Muscle layer of colon (tissue), 2 donors: ENCODE measurements around the gene CDK10.

ENCODE experiments used
- H3K27ac ChIP-seq: one replicate; pipeline ENCODE4 v1.7.0; 2013; ENCODE audit warnings: low read depth, mild to moderate bottlenecking, low read length, moderate library complexity
- H3K27me3 ChIP-seq, 2 donors: one replicate each; pipeline ENCODE4 v1.7.0; 2013; ENCODE audit warnings: low read length in 2 of 2, mild to moderate bottlenecking in 2 of 2; ENCODE audit not compliant: insufficient read depth in 2 of 2, control insufficient read depth in 1 of 2
- H3K36me3 ChIP-seq: one replicate; pipeline ENCODE4 v1.7.0; 2013; ENCODE audit warnings: mild to moderate bottlenecking, low read length; ENCODE audit not compliant: insufficient read depth
- H3K4me1 ChIP-seq: one replicate; pipeline ENCODE4 v1.7.0; 2013; ENCODE audit warnings: mild to moderate bottlenecking, low read length; ENCODE audit not compliant: insufficient read depth
- H3K4me3 ChIP-seq, 2 donors: one replicate each; pipeline ENCODE4 v1.7.0; 2013; ENCODE audit warnings: low read length in 2 of 2, low read depth in 1 of 2, mild to moderate bottlenecking in 1 of 2, moderate library complexity in 1 of 2
- H3K9ac ChIP-seq: one replicate; pipeline ENCODE4 v1.7.0; 2013; ENCODE audit warnings: low read length
- H3K9me3 ChIP-seq: one replicate; pipeline ENCODE4 v1.7.0; 2013; ENCODE audit warnings: mild to moderate bottlenecking, low read length
- donor health status: abdominal sarcoma.
- donor health status: Adenocarcinoma of cecum.

Gene CDK10

GRCh38 chr16:89709166-89709565, 22.7 kb downstream of the CDK10 start:
- Histone ChIP-seq H3K27ac (no peak overlapping the region), H3K9ac (no peak overlapping the region), H3K9me3 (no peaks in the 10 kb centered on the region), H3K27me3 (peaks cover 0 to 23% of the 10 kb centered on the region in 2 donors), H3K36me3 (no peaks in the 10 kb centered on the region), H3K4me3 (no peak overlapping the region), H3K4me1 (no peaks in the 10 kb centered on the region)

- Histone ChIP-seq H3K27ac (no peak overlapping the region), H3K4me3 (no peak overlapping the region), H3K27me3 (peaks cover 0 to 16% of the 10 kb centered on the region in 2 donors), H3K4me1 (no peaks in the 10 kb centered on the region), H3K9ac (no peak overlapping the region), H3K9me3 (no peaks in the 10 kb centered on the region), H3K36me3 (no peaks in the 10 kb centered on the region)
Observed at GRCh38 chr16:89709716-89710432, 23.4 kb downstream of the CDK10 start.

- Histone ChIP-seq H3K27me3 (peaks cover 0 to 12% of the 10 kb centered on the region in 2 donors), H3K9ac (no peak overlapping the region), H3K36me3 (no peaks in the 10 kb centered on the region), H3K4me1 (no peaks in the 10 kb centered on the region), H3K9me3 (no peaks in the 10 kb centered on the region), H3K4me3 (no peak overlapping the region), H3K27ac (no peak overlapping the region)
Observed at GRCh38 chr16:89710709-89711564, 24.4 kb downstream of the CDK10 start.

- peaks cover 0 to 12% of the 10 kb centered on the region in 2 donors for H3K27me3 ChIP-seq
- no peaks in the 10 kb centered on the region for H3K9me3 ChIP-seq
- H3K27ac ChIP-seq: no peak overlapping the region
- no peaks in the 10 kb centered on the region for H3K36me3 ChIP-seq
- H3K9ac ChIP-seq: no peak overlapping the region
- H3K4me1 ChIP-seq: no peaks in the 10 kb centered on the region
- no peak overlapping the region for H3K4me3 ChIP-seq
Observed at GRCh38 chr16:89711601-89712273, 25.2 kb downstream of the CDK10 start.

- Histone ChIP-seq H3K27ac (no peak overlapping the region), H3K27me3 (peaks cover 0 to 12% of the 10 kb centered on the region in 2 donors), H3K4me1 (no peaks in the 10 kb centered on the region), H3K4me3 (no peak overlapping the region), H3K9me3 (no peaks in the 10 kb centered on the region), H3K36me3 (no peaks in the 10 kb centered on the region), H3K9ac (no peak overlapping the region)
Observed at GRCh38 chr16:89712274-89712781, 25.8 kb downstream of the CDK10 start.

GRCh38 chr16:89716493-89716892, 30.0 kb downstream of the CDK10 start:
- Histone ChIP-seq H3K9me3 (no peaks in the 10 kb centered on the region), H3K4me3 (no peak overlapping the region), H3K9ac (no peak overlapping the region), H3K36me3 (no peaks in the 10 kb centered on the region), H3K27me3 (peaks cover 0 to 12% of the 10 kb centered on the region in 2 donors), H3K27ac (no peak overlapping the region), H3K4me1 (no peaks in the 10 kb centered on the region)

- no peaks in the 10 kb centered on the region for H3K9me3 ChIP-seq
Observed at GRCh38 chr16:89716916-89717687, 30.6 kb downstream of the CDK10 start.

GRCh38 chr16:89717688-89718505, 31.4 kb downstream of the CDK10 start:
- Histone ChIP-seq H3K9ac (no peak overlapping the region), H3K9me3 (no peaks in the 10 kb centered on the region), H3K36me3 (peaks cover 3% of the 10 kb centered on the region), H3K4me3 (no peak overlapping the region), H3K27me3 (peaks cover 0 to under 1% of the 10 kb centered on the region in 2 donors), H3K4me1 (peaks cover 7% of the 10 kb centered on the region), H3K27ac (no peak overlapping the region)

More at GRCh38 chr16:89716916-89717687, 30.6 kb downstream of the CDK10 start:
- no peak overlapping the region for H3K27ac ChIP-seq
- H3K9ac ChIP-seq: no peak overlapping the region
- no peak overlapping the region for H3K4me3 ChIP-seq
- H3K27me3 ChIP-seq: peaks cover 0 to 8% of the 10 kb centered on the region in 2 donors
- no peaks in the 10 kb centered on the region for H3K4me1 ChIP-seq
- no peaks in the 10 kb centered on the region for H3K36me3 ChIP-seq

- Histone ChIP-seq H3K4me3 (peak overlapping the region; percentile 51 to 83), H3K27ac (peak overlapping the region; percentile 90), H3K36me3 (peaks cover 21% of the 10 kb centered on the region), H3K9ac (no peak overlapping the region), H3K4me1 (peaks cover 14% of the 10 kb centered on the region), H3K9me3 (no peaks in the 10 kb centered on the region), H3K27me3 (no peaks in the 10 kb centered on the region)
Observed at GRCh38 chr16:89720551-89720812, 34.0 kb downstream of the CDK10 start.

GRCh38 chr16:89720813-89721545, 34.5 kb downstream of the CDK10 start, which contains the start of the genes VPS9D1 and ZNF276:
Gene VPS9D1 (minus strand): TSS chr16:89720898. CDS start chr16:89720861, 37 bp downstream.
Gene ZNF276 (plus strand): TSS chr16:89721537. CDS start chr16:89721641, 104 bp downstream.
- Histone ChIP-seq H3K27me3 (no peaks in the 10 kb centered on the region), H3K9ac (no peak within 1 kb of the TSS), H3K9me3 (no peaks in the 10 kb centered on the region), H3K4me1 (peaks cover 14% of the 10 kb centered on the region), H3K27ac (peak within 1 kb of the TSS; percentile 90), H3K36me3 (peaks cover 21% of the 10 kb centered on the region), H3K4me3 (peak within 1 kb of the TSS; percentile 51 to 83)
